ENCODE data around the gene SUGCT.

GRCh38 chr7:40645197-40645596, 510.4 kb downstream of the SUGCT start:
- TF ChIP-seq POLR2AphosphoS5 (IDR thresholded peaks at IDR 0.05), result no peak
- no peak for TF ChIP-seq CTCF (IDR thresholded peaks at IDR 0.05)
- no peak for TF ChIP-seq POLR2A (IDR thresholded peaks at IDR 0.05)
